Bone marrow (tissue), 2 donors: ENCODE data around the gene CTRB1.
"Not testable (repeated sequence)": the region's sequence is repeated elsewhere in the genome, so short reads cannot be mapped to it uniquely, and the experiment has no call there.

Experiments used
- DNase-seq, 2 donors: peaks; one replicate each; lab custom pipeline; 2025; lab: John Stamatoyannopoulos, UW

CTRB1 gene

GRCh38 chr16:75254359-75254837 is 35.6 kb downstream of the CTRB1 start:
- DNase-seq, result no peak

GRCh38 chr16:75256059-75256571 is 37.3 kb downstream of the CTRB1 start:
- DNase-seq, result no peak

GRCh38 chr16:75256696-75257343 is 38.0 kb downstream of the CTRB1 start:
- DNase-seq, result no peak

- DNase-seq, result no peak
Measured at GRCh38 chr16:75257886-75258806, 39.4 kb downstream of the CTRB1 start.

GRCh38 chr16:75258807-75259141 is 40.0 kb downstream of the CTRB1 start:
- no peak for DNase-seq

GRCh38 chr16:75260851-75261589 is 42.2 kb downstream of the CTRB1 start:
- no peak for DNase-seq

- no peak for DNase-seq
Measured at GRCh38 chr16:75261590-75262078, 42.8 kb downstream of the CTRB1 start.

GRCh38 chr16:75262104-75262799 is 43.5 kb downstream of the CTRB1 start:
- no peak for DNase-seq

- DNase-seq, result no peak
Measured at GRCh38 chr16:75262800-75263127, 44.0 kb downstream of the CTRB1 start.

GRCh38 chr16:75263291-75263962 is 44.6 kb downstream of the CTRB1 start:
- no peak for DNase-seq

GRCh38 chr16:75263963-75264445 is 45.2 kb downstream of the CTRB1 start:
- no peak for DNase-seq

GRCh38 chr16:75264457-75264998 is 45.7 kb downstream of the CTRB1 start:
- no peak for DNase-seq

GRCh38 chr16:75264999-75265910 is 46.5 kb downstream of the CTRB1 start:
- DNase-seq, result no peak

- no peak for DNase-seq
Measured at GRCh38 chr16:75265911-75266701, 47.3 kb downstream of the CTRB1 start.

- DNase-seq, result no peak
Measured at GRCh38 chr16:75266738-75267630, 48.2 kb downstream of the CTRB1 start.

GRCh38 chr16:75267631-75268264 is 49.0 kb downstream of the CTRB1 start:
- DNase-seq, result no peak

- DNase-seq, result not testable (repeated sequence)
Measured at GRCh38 chr16:75269358-75269757, 50.6 kb downstream of the CTRB1 start.
